GM12878 (cell line): ENCODE measurements around the gene CTSS. TPM values are rescaled to one million over a fixed set of nuclear protein-coding genes. Genes with fewer than 3 reads are reported as not detected.

ENCODE experiments used
- ATAC-seq: fragments of 200-7000 bp; cut with Tn5 transposase; 3 replicates; pipeline ENCODE4 v1.9.1; 2020; ENCODE audit warnings: mild to moderate bottlenecking, moderate library complexity
- BruUV-seq: library from RNA; stranded (reverse); fragments of 400-500 nt; replicated peaks from 2 replicates; lab custom pipeline; 2021; lab: Mats Ljungman, UMichigan
- CTCF ChIA-PET: fragments of 300-600 bp; sonication (Branson Sonifier 250); formaldehyde crosslinking; extraction: SDS; loops from one replicate; lab custom pipeline; 2021; ENCODE audit warnings: inconsistent platforms; lab: Yijun Ruan, JAX
- POLR2A ChIA-PET: fragments of 350-600 bp; formaldehyde crosslinking; extraction: SDS; loops from one replicate; lab custom pipeline; 2021; ENCODE audit warnings: inconsistent platforms; lab: Charles Lee
- RAD21 ChIA-PET: fragments of 300-600 bp; sonication (Branson Sonifier 250); formaldehyde crosslinking; loops from one replicate; lab custom pipeline; 2023; ENCODE audit warnings: antibody characterized with exemption; ENCODE audit not compliant: unreplicated experiment; lab: Charles Lee
- SMC1A ChIA-PET: fragments of 300-600 bp; sonication (Branson Sonifier 250); formaldehyde crosslinking; loops from one replicate; lab custom pipeline; 2023; ENCODE audit not compliant: unreplicated experiment, uncharacterized antibody; lab: Charles Lee
- DNase-seq: peaks from one replicate; pipeline ENCODE4 v3.0.0-alpha.2; 2011; ENCODE audit warnings: low read depth, low spot score
- FAIRE-seq: peaks from 3 replicates; lab custom pipeline; 2011; peaks lifted over from hg19 to GRCh38; lab: Jason Lieb, UNC
- H2AFZ ChIP-seq: 2 replicates; pipeline ENCODE4 v1.6.0; 2011; ENCODE audit warnings: low read depth, low read length, control low read depth; ENCODE audit not compliant: control insufficient read depth
- H3K27ac ChIP-seq: 2 replicates; pipeline ENCODE4 v1.5.1; 2011; ENCODE audit warnings: control low read depth; ENCODE audit not compliant: control insufficient read depth, insufficient read depth
- H3K27me3 ChIP-seq, 2 experiments: replicated peaks in 1 of 2; 2 replicates each; pipeline versions ENCODE4 v1.6.0 to v1.6.1; 2011; ENCODE audit warnings: low read length in 1 of 2; ENCODE audit not compliant: control insufficient read depth in 2 of 2, insufficient read depth in 2 of 2
- H3K36me3 ChIP-seq, 2 experiments: 2 replicates each; pipeline ENCODE4 v1.5.1; 2011; ENCODE audit warnings: low read length in 1 of 2; ENCODE audit not compliant: control insufficient read depth in 2 of 2, insufficient read depth in 2 of 2
- H3K4me1 ChIP-seq: 2 replicates; pipeline ENCODE4 v1.6.1; 2011; ENCODE audit warnings: mild to moderate bottlenecking, low read length, moderate library complexity, mixed read lengths; ENCODE audit not compliant: control insufficient read depth, insufficient read depth
- H3K4me2 ChIP-seq: 2 replicates; pipeline ENCODE4 v1.6.0; 2011; ENCODE audit warnings: control low read depth; ENCODE audit not compliant: control insufficient read depth, insufficient read depth
- H3K4me3 ChIP-seq: fragments of 200-600 bp; sonication (generic); 2 replicates; pipeline ENCODE4 v1.5.1; 2016
- H3K79me2 ChIP-seq: 2 replicates; pipeline ENCODE4 v1.6.0; 2011; ENCODE audit warnings: low read length; ENCODE audit not compliant: control insufficient read depth, insufficient read depth
- H3K9ac ChIP-seq: 2 replicates; pipeline ENCODE4 v1.8.0; 2011; ENCODE audit warnings: low read length, control low read depth, mixed read lengths; ENCODE audit not compliant: control insufficient read depth, insufficient read depth
- H3K9me3 ChIP-seq: replicated peaks from 3 replicates; pipeline ENCODE4 v1.5.1; 2011; ENCODE audit warnings: mild to moderate bottlenecking, low read length; ENCODE audit not compliant: control insufficient read depth, insufficient read depth
- H4K20me1 ChIP-seq: 2 replicates; pipeline ENCODE4 v1.6.0; 2011; ENCODE audit not compliant: control insufficient read depth, insufficient read depth
- ATF2 ChIP-seq: IDR thresholded peaks from 2 replicates; pipeline ENCODE4 v1.6.1; 2012; ENCODE audit warnings: low read length, inconsistent platforms
- BRCA1 ChIP-seq: IDR thresholded peaks from 2 replicates; pipeline ENCODE4 v1.6.1; 2011; ENCODE audit warnings: low read depth, low read length, improper control_type of control experiment
- CHD2 ChIP-seq: IDR thresholded peaks from 2 replicates; pipeline ENCODE4 v1.6.1; 2011; ENCODE audit warnings: low read depth, low read length, improper control_type of control experiment, borderline replicate concordance
- EP300 ChIP-seq, 2 experiments: fragments of 150-350 bp in 1 of 2; IDR thresholded peaks; 2 replicates each; pipeline ENCODE4 v1.6.1; 2011 to 2012; ENCODE audit warnings: low read depth in 2 of 2, low read length in 2 of 2, borderline replicate concordance in 1 of 2, improper control_type of control experiment in 1 of 2, inconsistent platforms in 1 of 2; ENCODE audit not compliant: control insufficient read depth in 1 of 2
- IKZF1 ChIP-seq: fragments of 450-650 bp; conservative IDR thresholded peaks from 2 replicates; pipeline ENCODE4 v1.6.1; 2017; ENCODE audit warnings: antibody characterized with exemption, mild to moderate bottlenecking
- MEF2A ChIP-seq: IDR thresholded peaks from 2 replicates; pipeline ENCODE4 v1.6.1; 2011; ENCODE audit warnings: low read depth, mild to moderate bottlenecking, low read length, moderate library complexity; ENCODE audit not compliant: insufficient read depth
- NFYB ChIP-seq: IDR thresholded peaks from 2 replicates; pipeline ENCODE4 v1.6.1; 2011; ENCODE audit warnings: low read depth, mild to moderate bottlenecking, low read length, improper control_type of control experiment, moderate library complexity; ENCODE audit not compliant: insufficient read depth
- PAX5 ChIP-seq: IDR thresholded peaks from 2 replicates; pipeline ENCODE4 v1.6.1; 2011; ENCODE audit warnings: low read depth, low read length, borderline replicate concordance
- PAX8 ChIP-seq: fragments of 450-650 bp; IDR thresholded peaks from 2 replicates; pipeline ENCODE4 v1.6.1; 2017; ENCODE audit warnings: mild to moderate bottlenecking, moderate library complexity
- RAD21 ChIP-seq: IDR thresholded peaks from 2 replicates; pipeline ENCODE4 v1.6.1; 2011; ENCODE audit warnings: mild to moderate bottlenecking, low read depth, low read length, moderate library complexity; ENCODE audit not compliant: insufficient read depth
- RAD51 ChIP-seq: fragments of 450-650 bp; IDR thresholded peaks from 2 replicates; pipeline ENCODE4 v1.6.1; 2016; ENCODE audit warnings: moderate library complexity, mild to moderate bottlenecking, inconsistent platforms
- RB1 ChIP-seq: fragments of 450-650 bp; formaldehyde crosslinking; IDR thresholded peaks from 2 replicates; pipeline ENCODE4 v1.6.1; 2017; ENCODE audit warnings: mild to moderate bottlenecking, borderline replicate concordance
- RFX5 ChIP-seq: IDR thresholded peaks from 2 replicates; pipeline ENCODE4 v1.6.1; 2011; ENCODE audit warnings: low read depth, low read length, improper control_type of control experiment
- SIN3A ChIP-seq: IDR thresholded peaks from 2 replicates; pipeline ENCODE4 v1.6.1; 2012; ENCODE audit warnings: low read depth, low read length, improper control_type of control experiment
- SUPT20H ChIP-seq: IDR thresholded peaks from 2 replicates; pipeline ENCODE4 v1.6.1; 2011; ENCODE audit warnings: low read depth, mild to moderate bottlenecking, low read length, moderate library complexity, borderline replicate concordance; ENCODE audit not compliant: control insufficient read depth
- TARDBP ChIP-seq: IDR thresholded peaks from 2 replicates; pipeline ENCODE4 v1.6.1; 2016; ENCODE audit warnings: borderline replicate concordance
- TCF3 ChIP-seq: IDR thresholded peaks from 2 replicates; pipeline ENCODE4 v1.6.1; 2012; ENCODE audit warnings: low read depth, mild to moderate bottlenecking, low read length, borderline replicate concordance; ENCODE audit not compliant: insufficient read depth
- ZNF207 ChIP-seq: fragments of 450-650 bp; IDR thresholded peaks from 2 replicates; pipeline ENCODE4 v1.6.1; 2014; ENCODE audit warnings: antibody characterized with exemption, mild to moderate bottlenecking, borderline replicate concordance
- WGBS: methylation state at CpG from one replicate; pipeline ENCODE4 v1.1.6; 2016; ENCODE audit warnings: low lambda C conversion rate; ENCODE audit not compliant: insufficient replicate concordance, insufficient coverage; ENCODE audit errors: missing lambda C conversion rate; 5-methylcytosine and 5-hydroxymethylcytosine counted together
- in situ Hi-C: fragments of 300-500 bp; cut with MboI; formaldehyde crosslinking; loops from 9 replicates; pipeline ENCODE4 v1.14.3; 2018; ENCODE audit warnings: mixed read lengths
- intact Hi-C: fragments of 100-400 bp; cut with micrococcal nuclease; formaldehyde crosslinking; loops from one replicate; pipeline ENCODE4 v1.14.2; 2022; ENCODE audit not compliant: unreplicated experiment
- polyA plus RNA-seq, 11 experiments: library from polyadenylated mRNA; depleted of rRNA in 4 of 11; unstranded in 6 of 11; stranded (reverse) in 5 of 11; fragments of >200 nt; fragmentation: Nextera tagmentation in 4 of 11; fragmentation: Illumina TruSeq in 1 of 11; extraction: Ambion mirVana in 4 of 11; extraction: Trizol in 1 of 11; gene quantifications; 1 replicate in 1 of 11; 2 replicates in 10 of 11; pipeline versions ENCODE4 v1.2.1 to v1.2.3, GENCODE V29; 2011 to 2016; ENCODE audit warnings: inconsistent platforms in 2 of 11, missing spikeins in 2 of 11, low read depth in 1 of 11
- total RNA-seq, 4 experiments: library from RNA; depleted of rRNA in 3 of 4; stranded (reverse); fragments of >200 nt in 3 of 4; fragmentation: Illumina TruSeq in 1 of 4; extraction: Trizol in 1 of 4; gene quantifications; 2 replicates each; pipeline versions ENCODE4 v1.2.1 to v1.2.3, GENCODE V29; 2013 to 2021

The CTSS gene
- total and polyA plus RNA-seq, 10 of the 15 experiments (the other 5 are each of a cell fraction or from before 2014, with no cell fraction given), result 32.8 to 174 (median 60.9) TPM

- H3K4me1 ChIP-seq, result peaks cover 13% of the 10 kb centered on the region; the same call in 1 of the 2 replicates
- CTCF ChIA-PET, result no interaction called here
- DNase-seq (no peak), ATAC-seq (no peak), FAIRE-seq (no peak)
- no peak overlapping the region for H3K9ac ChIP-seq
- H4K20me1 ChIP-seq, result no peaks in the 10 kb centered on the region
- intact Hi-C loops, result no loop called here
- RAD21 ChIA-PET, result no interaction called here
- no peaks in the 10 kb centered on the region for H3K79me2 ChIP-seq
- in situ Hi-C loops, result no loop called here
- no peak overlapping the region for H3K27ac ChIP-seq
- H3K4me3 ChIP-seq, result no peak overlapping the region
- POLR2A ChIA-PET, result interaction anchor here (1.4 kb wide), 1 partner anchor 9 kb away, joined by 5 read pairs; the partner anchor contains the start of gene GOLPH3L
- SMC1A ChIA-PET, result no interaction called here
- TF ChIP-seq RAD51, result no peak
- no peak for TF ChIP-seq CHD2
- no peak for TF ChIP-seq RAD21
- TF ChIP-seq BRCA1, result no peak
- no peak for TF ChIP-seq MEF2A
- no peak for TF ChIP-seq ZNF207
- no peak for TF ChIP-seq SUPT20H
- no peak for TF ChIP-seq SIN3A
- TF ChIP-seq TARDBP, result no peak
- TF ChIP-seq PAX5, result no peak
- TF ChIP-seq RB1, result no peak
- no peak for TF ChIP-seq EP300 (IDR thresholded peaks at IDR 0.05; ENCODE audit: borderline replicate concordance in 1 of 2, control insufficient read depth in 1 of 2, low read depth in 2 of 2, low read length in 2 of 2)
- TF ChIP-seq ATF2, result no peak
- no peak for TF ChIP-seq TCF3
- TF ChIP-seq NFYB, result no peak
- TF ChIP-seq RFX5, result no peak
- no peak for TF ChIP-seq PAX8
- TF ChIP-seq IKZF1, result no peak
- TF ChIP-seq, all 136 proteins: peak for 0
- no peaks in the 10 kb centered on the region for H3K36me3 ChIP-seq
- WGBS, result 90% methylated on average over 1 of the region's 1 CpG
- H3K9me3 ChIP-seq, result no peaks in the 10 kb centered on the region
- H2AFZ ChIP-seq, result no peak overlapping the region
- no TSS peak for BruUV-seq
- H3K4me2 ChIP-seq, result no peak overlapping the region
- no peaks in the 10 kb centered on the region; a peak in 1 of 4 replicates for H3K27me3 ChIP-seq
Observed at GRCh38 chr1:150706091-150706490, 59.5 kb downstream of the CTSS start.
